Lung (tissue), 12 donors: ENCODE results near the gene NUB1. TPM values are rescaled to one million over a fixed set of nuclear protein-coding genes. Genes with fewer than 3 reads are reported as not detected.

ENCODE experiments used
- ATAC-seq: fragments of 200-7000 bp; cut with Tn5 transposase; one replicate; pipeline ENCODE4 v1.9.1; 2020; ENCODE audit warnings: moderate number of reproducible peaks; ENCODE audit not compliant: insufficient read depth, low FRiP score
- DNase-seq, 3 donors: peaks; one replicate each; pipeline ENCODE4 v3.0.0-alpha.2; 2013 to 2017
- H3K27ac ChIP-seq, 2 donors: one replicate each; pipeline ENCODE4 v1.5.1; 2013; ENCODE audit warnings: mild to moderate bottlenecking in 2 of 2, moderate library complexity in 2 of 2, control low read depth in 1 of 2, inconsistent platforms in 1 of 2, low read depth in 1 of 2, low read length in 1 of 2
- H3K27me3 ChIP-seq, 3 donors: one replicate each; pipeline ENCODE4 v1.5.1; 2013; ENCODE audit warnings: low read length in 2 of 3; ENCODE audit not compliant: control insufficient read depth in 3 of 3, insufficient read depth in 3 of 3
- H3K36me3 ChIP-seq, 4 donors: one replicate each; pipeline ENCODE4 v1.5.1; 2013; ENCODE audit warnings: low read length in 4 of 4, mild to moderate bottlenecking in 1 of 4, moderate library complexity in 1 of 4; ENCODE audit not compliant: control insufficient read depth in 4 of 4, insufficient read depth in 4 of 4
- H3K4me1 ChIP-seq, 5 donors: one replicate each; pipeline ENCODE4 v1.5.1; 2013; ENCODE audit warnings: low read length in 5 of 5, mild to moderate bottlenecking in 2 of 5, moderate library complexity in 1 of 5; ENCODE audit not compliant: control insufficient read depth in 5 of 5, insufficient read depth in 5 of 5
- H3K4me3 ChIP-seq: one replicate; pipeline ENCODE4 v1.5.1; 2013; ENCODE audit warnings: mild to moderate bottlenecking, control low read depth, moderate library complexity
- H3K9ac ChIP-seq, 2 donors: one replicate each; pipeline ENCODE4 v1.5.1; 2013; ENCODE audit warnings: low read length in 2 of 2, control low read depth in 1 of 2; ENCODE audit not compliant: insufficient read depth in 1 of 2
- H3K9me3 ChIP-seq, 4 donors: one replicate each; pipeline ENCODE4 v1.5.1; 2013; ENCODE audit warnings: low read length in 3 of 4, mild to moderate bottlenecking in 1 of 4, moderate library complexity in 1 of 4; ENCODE audit not compliant: control insufficient read depth in 4 of 4, insufficient read depth in 3 of 4
- WGBS, 2 donors: extraction: QIAGEN DNeasy Blood & Tissue Kit; methylation state at CpG; one replicate each; pipeline ENCODE4 v1.1.7; 2013; 5-methylcytosine and 5-hydroxymethylcytosine counted together
- polyA plus RNA-seq, 2 donors: library from polyadenylated mRNA; stranded (reverse); fragments of 200-250 nt; gene quantifications; one replicate each; pipeline ENCODE4 v1.2.1, GENCODE V29; 2013
- total RNA-seq, 2 donors: library from RNA; depleted of rRNA in 1 of 2; stranded (reverse); fragments of >200 nt in 1 of 2; gene quantifications; one replicate each; pipeline ENCODE4 v1.2.1, GENCODE V29; 2014 to 2021
- TF ChIP-seq, protein P1 (sequence below): IDR thresholded peaks from 2 replicates; pipeline ENCODE4 v1.5.1; 2012; ENCODE audit warnings: mild to moderate bottlenecking; ENCODE audit errors: control extremely low read depth, extremely low read depth
- donor health status: control.
- donor health status: control.
- donor health status: Bipolar disorder and iron deficiency.
- donor health status: healthy.
- donor health status: DM: yes; HTN: yes; CAD: no.

NUB1 gene
- total and polyA plus RNA-seq, 4 donors: 22.6 to 47.4 (median 34.6) TPM

DNA sequence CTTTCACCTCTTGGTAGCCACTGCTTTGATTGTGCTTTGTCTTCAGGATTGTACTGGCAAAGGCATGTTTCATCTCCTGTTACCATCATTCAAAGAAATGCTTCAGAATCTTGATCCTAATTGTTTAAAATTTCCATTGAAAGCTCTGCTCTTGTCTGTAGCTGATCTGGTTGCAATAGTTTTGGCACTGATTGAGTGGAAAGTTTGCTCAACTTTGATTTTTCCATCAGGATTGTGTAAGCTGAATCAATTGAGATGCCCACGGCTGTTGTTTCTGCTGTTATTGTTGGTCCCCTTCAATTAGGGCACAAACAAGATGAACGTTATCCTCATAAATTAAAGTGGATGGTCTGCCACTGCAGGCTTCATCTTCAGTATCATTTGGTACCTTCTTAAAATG lies 14.6 kb upstream of the NUB1 start:
- Histone ChIP-seq H3K27me3 (no peaks in the 10 kb centered on the region), H3K9me3 (no peaks in the 10 kb centered on the region), H3K36me3 (no peaks in the 10 kb centered on the region), H3K4me1 (no peaks in the 10 kb centered on the region), H3K4me3 (no peak overlapping the region), H3K9ac (no peak overlapping the region), H3K27ac (no peak overlapping the region)
- 89 to 95% methylated on average over 2 of the region's 2 CpGs for WGBS, 2 donors
- ATAC-seq (no peak), DNase-seq (no peak)
- TF ChIP-seq, protein P1, sequence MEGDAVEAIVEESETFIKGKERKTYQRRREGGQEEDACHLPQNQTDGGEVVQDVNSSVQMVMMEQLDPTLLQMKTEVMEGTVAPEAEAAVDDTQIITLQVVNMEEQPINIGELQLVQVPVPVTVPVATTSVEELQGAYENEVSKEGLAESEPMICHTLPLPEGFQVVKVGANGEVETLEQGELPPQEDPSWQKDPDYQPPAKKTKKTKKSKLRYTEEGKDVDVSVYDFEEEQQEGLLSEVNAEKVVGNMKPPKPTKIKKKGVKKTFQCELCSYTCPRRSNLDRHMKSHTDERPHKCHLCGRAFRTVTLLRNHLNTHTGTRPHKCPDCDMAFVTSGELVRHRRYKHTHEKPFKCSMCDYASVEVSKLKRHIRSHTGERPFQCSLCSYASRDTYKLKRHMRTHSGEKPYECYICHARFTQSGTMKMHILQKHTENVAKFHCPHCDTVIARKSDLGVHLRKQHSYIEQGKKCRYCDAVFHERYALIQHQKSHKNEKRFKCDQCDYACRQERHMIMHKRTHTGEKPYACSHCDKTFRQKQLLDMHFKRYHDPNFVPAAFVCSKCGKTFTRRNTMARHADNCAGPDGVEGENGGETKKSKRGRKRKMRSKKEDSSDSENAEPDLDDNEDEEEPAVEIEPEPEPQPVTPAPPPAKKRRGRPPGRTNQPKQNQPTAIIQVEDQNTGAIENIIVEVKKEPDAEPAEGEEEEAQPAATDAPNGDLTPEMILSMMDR: no peak

- no peaks in the 10 kb centered on the region for H3K4me1 ChIP-seq
- ATAC-seq: no peak
- no peaks in the 10 kb centered on the region for H3K27me3 ChIP-seq
- DNase-seq: no peak
- 79 to 83% methylated on average over 2 of the region's 2 CpGs for WGBS, 2 donors
- H3K36me3 ChIP-seq: no peaks in the 10 kb centered on the region
- TF ChIP-seq, protein P1: no peak
- no peak overlapping the region for H3K4me3 ChIP-seq
- no peak overlapping the region for H3K27ac ChIP-seq
- H3K9me3 ChIP-seq: no peaks in the 10 kb centered on the region
- H3K9ac ChIP-seq: no peak overlapping the region
These were observed 14.0 kb upstream of the NUB1 start for GRCh38 chr7:151327659-151328058.

DNA sequence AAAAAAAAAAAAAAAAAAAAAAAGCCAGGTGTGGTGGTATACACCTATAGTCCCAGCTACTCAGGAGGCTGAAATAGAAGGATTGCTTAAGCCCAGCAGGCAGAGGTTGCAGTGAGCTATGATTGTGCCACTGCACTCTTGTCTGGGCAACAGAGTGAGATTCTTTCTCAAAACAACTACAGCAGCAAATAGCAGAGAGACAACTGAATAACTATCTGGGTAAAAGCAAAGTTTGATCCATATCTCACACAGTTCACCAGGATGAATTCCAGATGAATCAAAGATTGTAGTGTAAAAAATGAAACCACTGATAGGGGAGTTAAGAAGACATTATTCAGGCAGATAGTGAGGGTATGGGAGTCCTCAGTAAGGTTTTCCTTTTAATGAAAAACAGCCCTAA lies 11.4 kb upstream of the NUB1 start:
- ATAC-seq: no peak

GRCh38 chr7:151330661-151331060 lies 11.0 kb upstream of the NUB1 start:
- no peaks in the 10 kb centered on the region for H3K36me3 ChIP-seq
- H3K27me3 ChIP-seq: no peaks in the 10 kb centered on the region
- ATAC-seq (no peak), DNase-seq (no peak)
- H3K4me1 ChIP-seq: no peaks in the 10 kb centered on the region
- no peak overlapping the region for H3K4me3 ChIP-seq
- H3K27ac ChIP-seq: no peak overlapping the region
- no peak overlapping the region for H3K9ac ChIP-seq
- H3K9me3 ChIP-seq: no peaks in the 10 kb centered on the region
- WGBS, 2 donors: 64 to 82% methylated on average over 3 of the region's 3 CpGs
- TF ChIP-seq, protein P1: no peak

More for the DNA sequence above, 11.4 kb upstream of the NUB1 start:
- Histone ChIP-seq H3K9me3 (no peaks in the 10 kb centered on the region), H3K27ac (no peak overlapping the region), H3K4me3 (no peak overlapping the region), H3K9ac (no peak overlapping the region), H3K27me3 (no peaks in the 10 kb centered on the region), H3K36me3 (no peaks in the 10 kb centered on the region), H3K4me1 (no peaks in the 10 kb centered on the region)
- no peak for DNase-seq
- TF ChIP-seq, protein P1: no peak
